Hematopoietic multipotent progenitor cell (in vitro differentiated cells): Measurements from ENCODE around the gene KIRREL3. TPM values are rescaled to one million over a fixed set of nuclear protein-coding genes. Genes with fewer than 3 reads are reported as not detected.
"Not testable (repeated sequence)": the region's sequence is repeated elsewhere in the genome, so short reads cannot be mapped to it uniquely, and the experiment has no call there.

Experiments
- DNase-seq, 3 donors: peaks; one replicate each; pipeline ENCODE4 v3.0.0-alpha.2; 2011 to 2015; ENCODE audit warnings: low read depth in 2 of 3, low spot score in 2 of 3
- total RNA-seq: library from RNA; depleted of rRNA; stranded (reverse); fragments of >200 nt; gene quantifications from one replicate; pipeline ENCODE4 v1.2.3, GENCODE V29; 2012

Gene KIRREL3
- total RNA-seq, 1 donor = not detected

DNA sequence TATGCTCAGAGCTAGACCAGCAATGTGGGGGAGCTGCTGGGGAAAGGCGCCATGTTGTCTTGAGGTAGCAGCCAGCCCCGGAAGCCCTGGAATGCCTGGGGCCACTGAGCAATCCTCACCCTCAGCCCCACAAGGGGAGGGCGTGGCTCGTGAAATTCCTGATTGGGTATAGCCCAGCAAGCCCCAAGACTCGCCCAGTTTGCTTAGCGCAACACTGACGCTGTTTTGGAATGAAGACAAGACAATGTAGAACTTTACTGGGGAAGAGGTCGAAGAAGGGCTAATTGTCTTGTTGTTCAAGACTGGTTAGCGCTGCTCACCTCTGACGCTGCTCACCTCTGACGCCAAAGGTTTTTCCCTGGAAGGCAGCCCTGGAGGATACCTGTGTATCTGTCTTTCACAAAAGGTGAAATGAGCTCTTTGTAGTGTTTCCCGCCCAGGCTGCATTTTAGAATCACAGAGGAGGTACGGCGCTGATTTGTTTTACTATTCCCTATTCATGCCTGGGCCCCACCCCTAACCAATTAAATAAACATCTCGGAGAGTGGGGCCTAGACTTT lies 597.5 kb downstream of the KIRREL3 start:
- DNase-seq = no peak

DNA sequence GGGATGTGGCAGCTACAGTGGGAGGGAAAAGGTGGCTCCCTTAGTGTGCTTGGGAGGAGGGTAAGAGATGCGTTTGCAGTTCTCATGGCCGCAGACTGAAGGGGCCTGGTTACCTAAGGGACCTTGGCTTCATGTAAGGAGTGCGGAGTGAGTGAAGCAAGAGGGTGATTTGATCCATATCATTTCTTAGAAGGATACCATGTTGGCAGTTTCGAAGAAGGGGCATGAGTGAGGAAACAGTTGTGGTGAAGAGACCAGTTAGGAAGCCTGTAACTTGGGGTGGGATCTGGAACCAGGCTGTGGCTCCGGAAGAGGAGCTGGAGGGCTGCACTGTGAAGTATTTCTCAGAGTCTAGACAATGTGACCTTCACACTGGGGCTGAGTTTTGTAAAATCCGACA lies 600.1 kb downstream of the KIRREL3 start:
- no peak for DNase-seq

DNA sequence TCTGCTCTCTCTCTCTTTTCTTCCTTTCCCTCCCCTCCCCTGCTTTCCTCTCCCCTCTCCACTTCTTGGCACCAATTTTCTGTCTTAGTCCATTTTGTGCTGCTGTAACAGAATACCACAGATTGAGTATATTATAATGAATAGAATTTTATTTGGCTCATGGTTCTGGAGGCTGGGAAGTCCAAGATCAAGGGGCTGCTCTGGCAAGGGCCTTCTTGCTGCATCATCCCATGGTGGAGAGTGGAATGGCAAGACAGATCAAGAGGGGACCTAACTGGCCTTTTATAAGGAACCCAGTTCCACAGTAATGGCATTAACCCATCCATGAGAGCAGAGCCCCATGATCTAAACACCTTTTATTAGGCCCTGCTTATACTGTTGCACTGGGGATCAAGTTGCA lies 600.6 kb downstream of the KIRREL3 start:
- DNase-seq = no peak

DNA sequence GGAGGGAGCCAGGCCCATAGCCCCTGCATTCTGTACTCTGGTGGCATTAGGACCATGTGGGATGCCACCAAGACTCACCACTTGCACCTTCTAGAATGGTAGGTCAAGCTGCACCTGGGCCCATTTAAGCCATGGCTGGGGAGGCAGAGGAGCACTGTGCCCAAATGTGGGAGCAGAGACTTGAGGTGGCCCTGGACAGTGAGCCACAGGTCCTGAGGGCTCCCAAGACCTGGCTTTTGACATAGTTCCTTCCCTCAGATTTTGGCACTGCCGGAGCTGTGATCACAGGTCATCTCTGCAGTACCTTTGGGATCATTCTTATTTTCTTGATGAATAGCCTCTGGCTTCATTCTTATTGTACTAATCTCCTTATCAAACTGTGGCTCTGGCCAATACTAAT lies 601.8 kb downstream of the KIRREL3 start:
- no peak for DNase-seq

DNA sequence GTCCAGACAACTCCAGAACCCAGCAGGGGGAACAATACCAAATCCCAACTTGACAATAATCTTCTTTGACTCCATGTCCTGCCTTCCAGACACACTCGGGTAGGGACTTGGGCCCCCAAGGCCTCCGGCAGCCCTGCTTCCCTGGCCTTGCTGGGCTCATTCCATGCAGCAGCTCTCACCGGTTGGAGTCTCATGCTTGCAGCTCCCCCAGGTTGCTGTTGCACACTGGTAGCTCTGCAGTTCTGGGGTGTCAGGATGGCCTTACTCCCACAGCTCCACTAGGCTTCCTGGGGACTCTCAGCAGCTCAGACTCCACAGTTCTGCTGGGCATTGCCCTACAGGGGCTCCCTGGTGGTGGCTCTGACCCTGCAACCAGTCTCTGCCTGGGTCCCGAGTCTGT lies 602.3 kb downstream of the KIRREL3 start:
- DNase-seq = no peak

DNA sequence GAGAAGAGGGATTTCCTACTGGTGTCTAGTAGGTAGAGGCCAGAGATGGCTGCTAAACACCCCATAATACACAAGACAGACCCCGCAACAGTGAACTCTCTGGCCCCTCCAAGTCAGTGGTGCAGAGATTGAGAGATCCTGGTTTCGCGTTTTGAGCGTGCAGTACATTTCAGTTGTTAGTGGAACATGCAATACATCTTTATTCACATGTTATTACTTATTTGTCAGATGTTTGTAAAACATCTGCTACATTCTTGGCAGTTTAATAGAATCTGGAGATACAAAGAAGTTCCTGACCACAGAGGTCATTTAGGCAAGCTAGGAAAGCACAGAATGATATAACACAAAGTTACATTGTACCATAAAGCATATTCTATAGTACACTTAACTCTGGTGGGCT lies 603.6 kb downstream of the KIRREL3 start:
- DNase-seq = no peak

DNA sequence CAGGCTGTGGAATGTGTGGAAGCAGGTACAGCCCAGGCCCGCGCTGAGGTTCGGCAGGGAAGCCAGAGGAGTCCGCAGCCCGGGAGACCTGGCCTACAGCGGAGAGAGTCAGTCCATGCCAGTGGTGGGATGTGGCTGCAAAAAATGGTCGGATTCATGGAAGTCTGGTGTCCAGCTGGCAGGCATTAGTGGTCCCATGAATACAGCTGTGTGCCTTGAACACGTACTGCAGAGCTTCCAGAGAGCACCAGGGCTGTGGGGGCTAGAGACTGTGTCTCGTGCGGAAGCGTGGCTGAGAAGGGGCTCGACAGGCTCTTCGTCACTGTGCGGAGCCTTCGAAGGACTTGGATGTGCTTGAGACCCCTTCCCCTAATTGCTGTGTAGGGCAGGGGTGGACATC lies 604.3 kb downstream of the KIRREL3 start:
- not testable (repeated sequence) for DNase-seq

DNA sequence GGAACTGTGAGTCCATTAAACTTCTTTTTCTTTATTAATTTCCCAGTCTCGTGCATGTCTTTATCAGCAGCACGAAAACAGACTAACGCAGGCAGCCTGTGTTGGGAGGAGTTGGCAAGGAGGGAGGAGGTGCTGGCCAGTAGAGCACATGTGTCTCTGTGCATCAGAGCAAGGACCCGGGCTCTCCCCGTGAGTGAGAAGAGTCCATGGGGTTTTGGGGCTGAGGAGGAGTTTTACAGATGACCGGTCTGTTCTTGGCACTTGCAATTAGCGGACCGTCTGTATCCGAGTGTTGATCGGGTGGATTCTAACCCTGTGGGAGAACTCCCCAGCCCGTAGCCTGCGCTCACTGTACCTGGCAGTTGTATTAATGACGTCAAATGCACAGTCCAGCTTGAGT lies 604.8 kb downstream of the KIRREL3 start:
- not testable (repeated sequence) for DNase-seq

DNA sequence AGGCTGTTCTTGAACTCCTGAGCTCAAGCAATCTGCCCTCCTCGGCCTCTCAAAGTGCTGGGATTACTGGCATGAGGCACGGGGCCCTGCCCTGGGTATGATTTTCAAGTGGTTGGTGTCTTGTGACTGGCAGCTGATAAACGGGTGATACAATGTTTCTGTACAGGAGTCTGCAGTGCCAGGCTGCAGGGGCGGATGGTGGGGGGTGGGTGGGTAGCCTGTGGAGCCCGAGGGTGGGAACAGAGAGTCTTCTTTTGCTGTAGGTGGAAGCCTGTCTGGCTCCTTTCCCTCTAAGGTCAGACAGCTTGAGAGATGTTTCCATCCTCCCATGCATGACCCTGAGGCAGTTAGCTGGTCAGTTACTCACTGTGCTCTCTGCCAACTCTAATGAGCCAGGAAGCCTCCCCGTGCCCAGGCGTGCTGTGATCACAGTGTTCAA lies 605.9 kb downstream of the KIRREL3 start:
- not testable (repeated sequence) for DNase-seq

DNA sequence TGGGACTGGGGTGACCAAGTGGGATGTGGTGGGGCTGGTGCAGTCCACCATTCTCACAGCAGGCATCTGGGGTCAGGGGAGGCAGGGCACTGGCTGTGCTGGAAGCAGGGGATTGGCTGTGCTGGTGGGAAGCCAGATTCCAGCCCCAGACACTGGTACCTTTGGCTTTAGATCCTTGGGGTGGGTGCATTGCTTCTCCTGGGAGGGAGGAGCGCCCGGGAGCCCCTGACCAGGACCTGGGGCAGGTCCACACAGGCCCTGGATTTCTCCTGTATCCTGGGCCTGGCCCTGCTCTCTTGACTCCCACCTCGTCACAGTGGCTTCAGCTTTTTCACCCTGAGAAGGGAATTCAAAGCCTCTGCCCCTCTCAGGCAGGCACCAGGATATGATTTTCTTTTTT lies 606.5 kb downstream of the KIRREL3 start:
- DNase-seq = no peak

DNA sequence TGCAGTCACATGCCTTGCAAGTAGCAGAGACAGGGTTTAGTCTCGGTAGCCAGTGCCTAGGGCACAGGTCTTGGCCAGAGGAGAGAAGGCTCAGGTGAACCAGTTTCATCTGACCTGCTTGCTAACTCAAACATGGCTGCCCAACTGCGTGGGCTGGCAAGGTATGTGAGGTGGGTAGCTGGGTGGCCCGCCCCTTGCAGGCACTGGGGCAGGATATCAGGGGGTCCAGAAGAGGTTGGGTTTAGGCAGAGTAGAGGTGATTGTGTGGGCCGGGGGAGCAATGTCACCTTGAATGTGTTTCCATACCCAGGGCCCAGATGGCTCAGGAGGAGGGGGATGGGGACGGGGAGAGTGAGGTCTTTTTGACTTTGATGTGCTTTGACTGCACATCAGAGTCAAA lies 607.4 kb downstream of the KIRREL3 start:
- DNase-seq = no peak

DNA sequence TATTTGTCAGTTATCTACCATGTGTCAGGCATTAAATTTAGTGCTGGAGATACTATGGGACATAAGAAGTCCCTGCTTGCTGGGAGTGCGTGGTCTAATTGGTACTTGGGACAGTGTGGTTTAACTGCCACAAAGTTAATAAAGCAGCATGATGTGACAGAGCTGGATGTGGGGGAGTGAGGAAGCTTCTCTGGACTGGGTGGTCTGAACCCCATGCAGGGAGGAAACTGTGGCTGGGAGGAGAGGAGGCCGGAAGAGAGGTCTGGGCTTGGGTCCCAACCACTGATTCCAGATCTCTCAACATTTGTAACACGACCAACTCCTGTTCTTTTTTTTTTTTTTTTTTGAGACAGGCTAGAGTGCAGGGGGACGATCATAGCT lies 607.9 kb downstream of the KIRREL3 start:
- DNase-seq = peak in 1 of 3 donors; percentile 76

DNA sequence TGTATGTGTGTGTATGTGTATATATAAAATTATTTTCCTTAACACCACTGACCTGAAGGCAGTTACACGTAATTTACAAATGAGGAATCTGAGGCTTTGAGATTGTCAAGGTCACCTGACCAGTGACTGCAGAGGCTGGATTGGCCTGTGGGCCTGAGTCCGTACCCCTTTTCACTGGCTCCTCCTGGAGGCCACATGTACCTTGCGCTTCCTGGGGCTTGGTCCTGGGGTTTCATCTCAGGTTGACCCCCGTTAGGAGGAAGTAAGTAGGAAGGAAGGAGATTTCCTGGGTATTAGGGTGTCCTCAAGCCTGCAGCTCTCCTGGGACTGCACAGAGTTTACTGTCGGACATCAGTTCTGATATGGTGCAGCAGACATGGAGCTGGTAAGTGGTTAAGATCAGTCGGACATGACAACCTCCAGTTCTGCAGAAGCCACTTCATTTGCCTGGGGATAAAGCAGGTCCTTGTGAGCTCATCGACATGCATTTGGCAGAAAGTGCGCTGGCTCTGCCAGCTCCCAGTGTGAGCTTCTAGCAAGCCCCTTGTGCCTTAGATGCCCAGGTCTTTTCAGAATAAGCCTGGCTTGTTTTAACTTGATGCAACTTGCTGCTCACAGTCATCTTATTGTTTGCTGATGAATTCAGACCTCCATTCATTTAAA lies 608.5 kb downstream of the KIRREL3 start:
- DNase-seq = peak in 2 of 3 donors; percentile 54 to 64

DNA sequence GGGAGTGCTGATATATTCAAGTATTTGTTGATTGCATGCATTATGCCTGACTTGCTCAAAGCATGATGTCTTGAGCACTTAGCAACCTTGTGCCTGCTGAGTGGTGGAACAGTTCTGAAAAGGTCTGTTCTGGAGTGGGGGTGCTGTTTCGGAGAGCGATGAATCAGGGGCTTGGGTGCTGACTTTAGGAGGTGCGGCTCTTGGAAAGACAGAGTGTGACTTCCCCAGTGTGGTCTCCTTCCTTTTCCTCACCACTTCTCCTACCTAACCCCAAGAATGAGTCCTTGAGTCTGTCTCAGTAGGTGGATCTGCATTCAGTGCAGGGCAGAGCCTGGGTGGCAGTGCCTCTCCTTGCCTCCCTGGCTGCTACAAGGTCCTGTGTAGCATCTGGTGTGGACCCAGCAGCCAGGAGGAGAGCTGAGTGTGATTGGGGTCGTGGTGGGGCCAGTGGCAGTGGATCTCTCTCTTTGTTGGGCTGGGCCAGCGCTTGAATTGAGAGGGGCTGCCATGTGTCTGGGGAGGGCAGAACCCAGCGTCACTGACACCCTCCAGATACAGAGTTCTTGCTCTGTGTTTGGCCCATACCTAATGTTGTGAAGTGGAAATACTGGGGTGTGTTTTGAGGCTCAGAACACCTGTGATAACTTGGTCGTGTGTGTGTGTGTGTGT lies 609.1 kb downstream of the KIRREL3 start:
- no peak for DNase-seq

DNA sequence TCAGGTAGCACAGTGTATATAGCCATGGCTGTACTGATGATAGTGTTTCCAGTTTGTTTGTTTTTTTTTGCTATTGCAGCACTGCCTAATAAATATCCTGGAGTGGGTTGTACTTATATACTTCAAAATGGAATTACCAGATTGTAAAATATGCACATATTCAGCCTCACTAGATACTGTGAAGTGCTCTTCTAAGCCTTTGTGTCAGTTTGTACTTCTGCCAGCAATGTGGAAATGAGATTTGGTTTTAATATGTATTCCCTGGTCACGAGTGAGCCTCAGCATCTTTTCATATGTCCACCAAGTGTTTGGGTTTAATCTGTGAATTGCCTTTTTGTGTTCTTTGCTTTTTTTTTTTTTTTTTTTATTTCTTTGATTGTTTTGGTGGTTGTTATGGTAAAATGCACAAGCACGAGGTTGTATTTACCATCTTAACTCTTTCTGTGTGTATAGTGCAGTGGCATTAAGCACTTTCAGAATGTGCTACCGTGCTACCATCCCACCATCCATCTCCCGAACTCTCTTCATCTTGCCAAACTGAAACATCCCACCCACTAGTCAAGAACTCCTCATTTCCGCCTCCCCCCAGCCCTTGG lies 610.2 kb downstream of the KIRREL3 start:
- DNase-seq = peak in 1 of 3 donors; percentile 42

DNA sequence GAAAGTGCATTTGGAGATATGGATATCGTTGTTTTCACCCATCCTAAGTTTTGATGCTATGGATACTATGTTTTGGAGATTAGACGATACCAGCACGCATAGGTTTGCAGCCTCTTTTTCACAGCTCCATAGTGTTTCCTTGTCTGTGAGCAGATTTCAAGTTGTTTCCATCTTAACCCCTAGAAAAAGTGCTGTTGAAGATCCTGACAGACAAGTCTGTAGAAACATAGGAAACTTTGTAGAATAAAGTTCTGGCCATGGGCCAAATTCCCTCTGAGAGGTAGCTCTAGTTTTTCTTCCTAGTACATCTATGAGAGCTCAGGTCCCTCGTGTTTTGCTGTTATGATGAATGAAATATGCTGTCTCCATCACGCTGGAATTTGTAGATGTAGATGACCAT lies 612.7 kb downstream of the KIRREL3 start:
- no peak for DNase-seq

DNA sequence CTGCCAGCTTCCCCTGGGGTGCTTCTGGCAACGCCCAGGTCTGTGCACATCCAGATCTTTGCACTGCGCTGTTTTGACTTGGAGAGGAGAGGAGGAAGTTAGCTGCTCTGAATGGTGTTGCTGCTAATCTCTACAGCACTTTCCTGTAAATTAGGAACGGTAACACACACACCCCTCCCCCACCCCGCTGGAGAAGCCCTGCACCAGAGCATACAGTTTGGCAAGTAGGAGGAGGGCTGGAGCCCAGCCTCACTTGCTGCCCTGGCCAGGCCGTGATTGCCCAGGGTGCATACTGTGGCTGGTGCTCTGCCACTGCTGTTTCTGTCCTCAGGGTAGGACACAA lies 613.9 kb downstream of the KIRREL3 start:
- peak in 2 of 3 donors; percentile 56 to 77 for DNase-seq

DNA sequence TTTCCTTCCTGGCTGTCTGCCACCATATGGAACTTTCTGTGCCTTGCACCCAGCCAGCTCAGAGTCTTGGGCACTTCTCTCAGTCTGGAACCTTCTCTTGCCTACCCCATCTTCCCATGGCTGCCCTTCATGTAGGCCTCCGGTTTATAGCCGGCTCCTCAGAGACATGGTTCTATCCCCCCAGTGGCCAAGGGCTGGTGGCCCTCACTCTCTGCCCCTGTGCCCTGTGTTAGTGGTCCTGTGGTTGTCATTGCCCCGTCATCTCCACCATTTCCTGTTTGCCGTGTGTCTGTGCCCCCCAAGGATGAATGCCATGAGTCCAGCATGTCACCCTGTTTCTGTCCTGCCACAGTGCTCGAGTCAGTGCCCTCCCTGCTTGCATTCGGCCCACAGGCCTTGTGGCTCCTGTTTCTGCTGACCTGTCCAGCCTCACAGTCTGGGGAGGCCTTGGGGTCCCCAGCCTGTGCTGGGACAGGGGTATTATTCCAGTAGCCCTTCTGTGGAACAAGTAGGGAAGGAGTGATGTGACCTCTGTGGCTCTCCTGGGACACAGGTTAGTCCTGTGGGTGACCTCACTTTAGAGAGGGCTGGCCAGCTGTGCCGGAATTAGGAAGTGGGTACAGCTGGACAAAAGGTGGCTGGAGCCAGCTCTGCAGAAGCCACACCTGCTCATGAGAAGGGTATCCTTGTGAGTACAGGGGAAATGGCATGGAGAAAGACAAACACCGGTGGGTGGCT lies 614.4 kb downstream of the KIRREL3 start:
- no peak for DNase-seq

DNA sequence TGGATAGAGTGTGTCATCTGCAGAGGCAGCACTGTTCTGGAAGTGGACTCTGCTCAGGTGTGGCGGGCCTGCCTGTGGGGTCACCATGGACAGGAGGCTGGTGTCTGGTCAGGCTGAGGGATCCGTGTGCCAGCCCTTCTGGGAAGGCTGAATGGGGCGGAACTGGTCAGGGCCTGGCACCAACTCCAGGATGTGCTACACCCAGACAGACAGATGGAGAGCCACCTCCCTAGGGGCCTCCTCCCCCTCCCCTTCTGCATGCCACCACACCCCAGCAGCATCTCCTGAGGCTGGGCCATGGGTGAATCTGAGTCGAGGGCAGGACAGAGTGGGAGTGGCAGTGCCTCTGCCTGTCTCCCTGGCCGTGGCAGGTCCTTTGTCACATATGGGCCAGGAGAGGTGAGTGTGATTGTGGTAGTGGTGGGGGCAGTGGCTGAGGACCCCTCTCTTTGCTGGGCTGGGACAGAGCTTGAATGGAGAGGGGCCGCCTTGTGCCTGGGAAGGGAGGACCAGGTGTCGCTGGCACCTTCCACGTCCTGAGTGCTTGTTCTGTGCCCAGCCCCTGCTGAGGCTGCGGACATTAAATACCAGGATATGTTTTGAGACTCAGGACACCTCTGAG lies 616.0 kb downstream of the KIRREL3 start:
- DNase-seq = no peak
